Liver (tissue), 9 donors: ENCODE results near the gene SAMD4A. TPM values are rescaled to one million over a fixed set of nuclear protein-coding genes. Genes with fewer than 3 reads are reported as not detected.

Source experiments
- DNase-seq: peaks from one replicate; pipeline ENCODE4 v3.0.0-alpha.2; 2017; ENCODE audit warnings: low spot score
- H3K27ac ChIP-seq, 2 donors: one replicate each; pipeline ENCODE4 v1.7.0; 2013; ENCODE audit warnings: inconsistent platforms in 2 of 2, low read length in 2 of 2, control low read depth in 1 of 2, low read depth in 1 of 2, mild to moderate bottlenecking in 1 of 2
- H3K27me3 ChIP-seq, 4 donors: one replicate each; pipeline versions ENCODE4 v1.6.1 to v1.7.0; 2013; ENCODE audit warnings: low read length in 3 of 4, inconsistent platforms in 1 of 4, mild to moderate bottlenecking in 1 of 4, moderate library complexity in 1 of 4; ENCODE audit not compliant: control insufficient read depth in 4 of 4, insufficient read depth in 4 of 4
- H3K36me3 ChIP-seq, 4 donors: one replicate each; pipeline versions ENCODE4 v1.6.1 to v1.7.0; 2013; ENCODE audit warnings: low read length in 3 of 4, mild to moderate bottlenecking in 3 of 4, low read depth in 1 of 4, moderate library complexity in 1 of 4; ENCODE audit not compliant: control insufficient read depth in 4 of 4, insufficient read depth in 3 of 4
- H3K4me1 ChIP-seq, 4 donors: one replicate each; pipeline versions ENCODE4 v1.6.1 to v1.7.0; 2013; ENCODE audit warnings: low read length in 3 of 4, mild to moderate bottlenecking in 3 of 4, moderate library complexity in 1 of 4; ENCODE audit not compliant: control insufficient read depth in 4 of 4, insufficient read depth in 4 of 4
- H3K4me3 ChIP-seq, 3 donors: one replicate each; pipeline versions ENCODE4 v1.6.1 to v1.7.0; 2013; ENCODE audit warnings: low read length in 3 of 3, control low read depth in 1 of 3, low read depth in 1 of 3, mild to moderate bottlenecking in 1 of 3
- H3K9ac ChIP-seq, 2 donors: one replicate each; pipeline ENCODE4 v1.7.0; 2013; ENCODE audit warnings: low read length in 2 of 2, mild to moderate bottlenecking in 2 of 2, moderate library complexity in 2 of 2, control low read depth in 1 of 2, low read depth in 1 of 2
- H3K9me3 ChIP-seq, 4 donors: one replicate each; pipeline versions ENCODE4 v1.6.1 to v1.7.0; 2013; ENCODE audit warnings: low read length in 3 of 4; ENCODE audit not compliant: control insufficient read depth in 4 of 4
- CTCF ChIP-seq: fragments of 150-350 bp; IDR thresholded peaks from 2 replicates; pipeline ENCODE4 v1.5.1; 2017; ENCODE audit warnings: improper control_type of control experiment, low read depth, low read length; ENCODE audit not compliant: missing input control
- EGR1 ChIP-seq, 2 donors: IDR thresholded peaks; 2 replicates each; pipeline ENCODE4 v1.6.1; 2016 to 2018; ENCODE audit warnings: antibody characterized with exemption in 2 of 2, low read depth in 2 of 2
- FOXA1 ChIP-seq: IDR thresholded peaks from 2 replicates; pipeline ENCODE4 v1.6.1; 2016; ENCODE audit warnings: antibody characterized with exemption
- FOXA2 ChIP-seq: IDR thresholded peaks from 2 replicates; pipeline ENCODE4 v1.6.1; 2016; ENCODE audit warnings: antibody characterized with exemption
- GABPA ChIP-seq, 2 donors: IDR thresholded peaks in 1 of 2; conservative IDR thresholded peaks in 1 of 2; 2 replicates each; pipeline ENCODE4 v1.6.1; 2016; ENCODE audit warnings: antibody characterized with exemption in 2 of 2, mild to moderate bottlenecking in 1 of 2, moderate library complexity in 1 of 2
- HNF4A ChIP-seq, 2 donors: conservative IDR thresholded peaks; 2 replicates each; pipeline ENCODE4 v1.6.1; 2016; ENCODE audit warnings: antibody characterized with exemption in 2 of 2, mild to moderate bottlenecking in 2 of 2
- JUND ChIP-seq, 2 donors: IDR thresholded peaks; 2 replicates each; pipeline ENCODE4 v1.6.1; 2016; ENCODE audit warnings: antibody characterized with exemption in 2 of 2
- NR2F2 ChIP-seq: IDR thresholded peaks from 2 replicates; pipeline ENCODE4 v1.6.1; 2016; ENCODE audit warnings: antibody characterized with exemption
- RAD21 ChIP-seq, 2 donors: IDR thresholded peaks; 2 replicates each; pipeline ENCODE4 v1.6.1; 2016; ENCODE audit warnings: antibody characterized with exemption in 2 of 2, mild to moderate bottlenecking in 2 of 2
- REST ChIP-seq: IDR thresholded peaks from 2 replicates; pipeline ENCODE4 v1.6.1; 2016; ENCODE audit warnings: antibody characterized with exemption, mild to moderate bottlenecking
- RXRA ChIP-seq, 2 donors: IDR thresholded peaks; 2 replicates each; pipeline ENCODE4 v1.6.1; 2017 to 2018; ENCODE audit warnings: antibody characterized with exemption in 2 of 2, mild to moderate bottlenecking in 1 of 2
- SP1 ChIP-seq: IDR thresholded peaks from 2 replicates; pipeline ENCODE4 v1.6.1; 2018; ENCODE audit warnings: antibody characterized with exemption, mild to moderate bottlenecking
- TAF1 ChIP-seq: conservative IDR thresholded peaks from 2 replicates; pipeline ENCODE4 v1.6.1; 2016; ENCODE audit warnings: antibody characterized with exemption, mild to moderate bottlenecking
- YY1 ChIP-seq: IDR thresholded peaks from 2 replicates; pipeline ENCODE4 v1.6.1; 2016; ENCODE audit warnings: antibody characterized with exemption, mild to moderate bottlenecking
- WGBS: extraction: QIAGEN DNeasy Blood & Tissue Kit; methylation state at CpG from one replicate; pipeline ENCODE4 v1.1.7; 2013; 5-methylcytosine and 5-hydroxymethylcytosine counted together
- polyA plus RNA-seq, 2 donors: library from polyadenylated mRNA; stranded (reverse) in 1 of 2; unstranded in 1 of 2; fragments of 200-250 nt in 1 of 2; fragments of >200 nt in 1 of 2; fragmentation: Nextera tagmentation in 1 of 2; extraction: Ambion mirVana in 1 of 2; gene quantifications; one replicate each; pipeline versions ENCODE4 v1.2.1 to v1.2.3, GENCODE V29; 2013 to 2015
- total RNA-seq, 2 donors: library from RNA; depleted of rRNA; stranded (reverse); fragments of >200 nt; gene quantifications; one replicate each; pipeline ENCODE4 v1.2.3, GENCODE V29; 2014
- TF ChIP-seq, protein P1 (sequence below): IDR thresholded peaks from 2 replicates; pipeline ENCODE4 v1.6.1; 2016; ENCODE audit warnings: antibody characterized with exemption
- TF ChIP-seq, protein P2 (sequence below): IDR thresholded peaks from 2 replicates; pipeline ENCODE4 v1.6.1; 2016; ENCODE audit warnings: antibody characterized with exemption
- TF ChIP-seq, protein P3 (sequence below): IDR thresholded peaks from 2 replicates; pipeline ENCODE4 v1.6.1; 2016; ENCODE audit warnings: antibody characterized with exemption
- donor health status: healthy.
- donor health status: healthy.
- donor health status: healthy.
- donor health status: healthy.
- donor health status: healthy.

Gene SAMD4A
- total and polyA plus RNA-seq, 4 donors = 4.3 to 17.8 (median 8.1) TPM

DNA sequence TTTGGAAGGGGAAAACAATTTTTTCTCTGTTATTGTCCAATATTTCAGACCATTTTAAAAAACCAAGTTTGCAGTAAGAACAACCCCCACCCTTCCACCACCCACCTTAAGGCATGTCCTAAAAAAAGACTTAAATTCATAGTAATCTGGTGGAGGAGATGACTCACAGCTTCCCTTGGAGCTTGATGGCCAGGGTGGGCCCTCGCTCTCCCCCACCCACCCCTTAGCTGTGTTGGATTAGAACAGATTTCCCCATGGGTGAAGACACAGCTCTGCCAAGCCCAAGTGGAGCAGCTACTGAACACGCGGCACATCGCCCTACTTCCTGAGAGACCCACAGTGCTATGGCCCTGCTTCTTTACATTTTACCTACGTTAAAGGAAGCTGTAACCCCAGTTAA, 195.4 kb downstream of the SAMD4A start:
- peaks cover 2 to 64% (median 33%) of the 10 kb centered on the region in 4 donors for H3K36me3 ChIP-seq
- H3K27ac ChIP-seq = no peak overlapping the region
- DNase-seq = no peak
- 96% methylated on average over 5 of the region's 5 CpGs for WGBS
- H3K9ac ChIP-seq = no peak overlapping the region
- H3K9me3 ChIP-seq = no peaks in the 10 kb centered on the region
- H3K27me3 ChIP-seq = no peaks in the 10 kb centered on the region
- no peaks in the 10 kb centered on the region for H3K4me1 ChIP-seq
- H3K4me3 ChIP-seq = no peak overlapping the region
- TF ChIP-seq, protein P1, sequence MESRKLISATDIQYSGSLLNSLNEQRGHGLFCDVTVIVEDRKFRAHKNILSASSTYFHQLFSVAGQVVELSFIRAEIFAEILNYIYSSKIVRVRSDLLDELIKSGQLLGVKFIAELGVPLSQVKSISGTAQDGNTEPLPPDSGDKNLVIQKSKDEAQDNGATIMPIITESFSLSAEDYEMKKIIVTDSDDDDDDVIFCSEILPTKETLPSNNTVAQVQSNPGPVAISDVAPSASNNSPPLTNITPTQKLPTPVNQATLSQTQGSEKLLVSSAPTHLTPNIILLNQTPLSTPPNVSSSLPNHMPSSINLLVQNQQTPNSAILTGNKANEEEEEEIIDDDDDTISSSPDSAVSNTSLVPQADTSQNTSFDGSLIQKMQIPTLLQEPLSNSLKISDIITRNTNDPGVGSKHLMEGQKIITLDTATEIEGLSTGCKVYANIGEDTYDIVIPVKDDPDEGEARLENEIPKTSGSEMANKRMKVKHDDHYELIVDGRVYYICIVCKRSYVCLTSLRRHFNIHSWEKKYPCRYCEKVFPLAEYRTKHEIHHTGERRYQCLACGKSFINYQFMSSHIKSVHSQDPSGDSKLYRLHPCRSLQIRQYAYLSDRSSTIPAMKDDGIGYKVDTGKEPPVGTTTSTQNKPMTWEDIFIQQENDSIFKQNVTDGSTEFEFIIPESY = no peak
- TF ChIP-seq YY1 (no peak), NR2F2 (no peak), REST (no peak), HNF4A (conservative IDR thresholded peaks at IDR 0.05) (no peak)

DNA sequence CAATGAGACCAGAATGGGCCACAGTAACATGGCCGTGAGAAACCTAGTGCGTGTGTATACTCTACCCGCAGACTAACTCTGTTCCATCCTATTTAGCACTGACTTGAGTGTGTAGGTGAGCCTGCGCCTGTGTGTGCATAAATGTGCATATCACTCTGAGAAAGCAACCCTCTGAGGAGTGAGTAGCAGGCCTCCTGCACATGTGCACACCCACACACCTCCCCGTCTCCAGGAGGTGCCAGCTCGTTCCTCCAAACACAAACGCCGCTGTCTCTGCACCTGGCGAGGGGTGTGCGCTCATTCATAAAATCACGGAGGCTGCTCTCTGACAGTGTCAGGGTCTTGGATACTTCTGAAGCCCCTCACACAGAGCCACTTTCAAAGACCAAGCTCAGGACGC, 196.8 kb downstream of the SAMD4A start:
- Histone ChIP-seq H3K27ac (no peak overlapping the region), H3K4me1 (no peaks in the 10 kb centered on the region), H3K36me3 (peaks cover 2 to 74% (median 40%) of the 10 kb centered on the region in 4 donors), H3K4me3 (no peak overlapping the region), H3K9me3 (no peaks in the 10 kb centered on the region), H3K27me3 (no peaks in the 10 kb centered on the region), H3K9ac (no peak overlapping the region)
- TF ChIP-seq CTCF (no peak), RAD21 (IDR thresholded peaks at IDR 0.05) (no peak), RXRA (IDR thresholded peaks at IDR 0.05) (no peak), HNF4A (conservative IDR thresholded peaks at IDR 0.05) (no peak), SP1 (no peak), REST (no peak), JUND (IDR thresholded peaks at IDR 0.05) (no peak), GABPA (IDR thresholded peaks at IDR 0.05 in 1 of 2, conservative IDR thresholded peaks at IDR 0.05 in 1 of 2) (no peak), EGR1 (IDR thresholded peaks at IDR 0.05; ENCODE audit: low read depth in 2 of 2) (no peak), FOXA1 (no peak), TAF1 (no peak), YY1 (no peak), NR2F2 (no peak), FOXA2 (no peak)
- TF ChIP-seq, protein P2, sequence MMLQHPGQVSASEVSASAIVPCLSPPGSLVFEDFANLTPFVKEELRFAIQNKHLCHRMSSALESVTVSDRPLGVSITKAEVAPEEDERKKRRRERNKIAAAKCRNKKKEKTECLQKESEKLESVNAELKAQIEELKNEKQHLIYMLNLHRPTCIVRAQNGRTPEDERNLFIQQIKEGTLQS = no peak
- TF ChIP-seq, protein P1 = no peak
- TF ChIP-seq, protein P3, sequence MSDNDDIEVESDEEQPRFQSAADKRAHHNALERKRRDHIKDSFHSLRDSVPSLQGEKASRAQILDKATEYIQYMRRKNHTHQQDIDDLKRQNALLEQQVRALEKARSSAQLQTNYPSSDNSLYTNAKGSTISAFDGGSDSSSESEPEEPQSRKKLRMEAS = no peak
- no peak for DNase-seq
- WGBS = 97% methylated on average over 12 of the region's 12 CpGs
